DMS53 (cell line): ENCODE measurements around the gene NUFIP2.
"Not testable (repeated sequence)": the region's sequence is repeated elsewhere in the genome, so short reads cannot be mapped to it uniquely, and the experiment has no call there.

ENCODE experiments used
- DNase-seq: peaks from one replicate; lab custom pipeline; 2025; lab: John Stamatoyannopoulos, UW

The NUFIP2 gene

DNA sequence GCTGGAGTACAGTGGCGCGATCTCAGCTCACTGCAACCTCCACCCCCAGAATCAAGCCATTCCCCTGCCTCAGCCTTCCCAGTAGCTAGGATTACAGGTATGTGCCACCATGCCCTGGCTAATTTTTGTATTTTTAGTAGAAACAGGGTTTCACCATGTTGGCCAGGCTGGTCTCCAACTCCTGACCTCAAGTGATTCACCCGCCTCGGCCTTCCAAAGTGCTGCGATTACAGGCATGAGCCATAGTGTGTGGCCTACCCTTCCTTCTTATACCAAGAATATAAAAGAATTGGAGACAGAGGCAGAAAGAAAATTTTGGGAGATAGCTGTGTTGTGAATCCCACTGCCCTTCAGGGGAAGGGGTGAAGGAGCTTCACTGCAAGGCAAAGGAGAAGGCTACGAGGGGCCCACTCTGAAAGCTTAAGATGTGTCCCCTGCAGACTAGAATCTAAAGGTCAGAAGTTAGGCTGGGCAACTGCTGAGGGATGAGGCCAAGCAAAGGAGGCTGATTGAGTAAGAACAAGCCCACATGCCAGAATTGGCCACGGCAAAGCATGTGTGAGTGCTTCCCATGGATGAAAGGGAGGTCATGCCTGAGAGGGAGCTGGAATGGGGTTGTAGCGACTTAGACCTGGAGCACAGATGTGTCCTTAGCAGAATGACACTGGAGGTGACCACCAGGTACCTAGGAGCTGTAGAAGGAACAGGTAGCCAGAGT is 55.7 kb downstream of the NUFIP2 start:
- DNase-seq, result no peak

DNA sequence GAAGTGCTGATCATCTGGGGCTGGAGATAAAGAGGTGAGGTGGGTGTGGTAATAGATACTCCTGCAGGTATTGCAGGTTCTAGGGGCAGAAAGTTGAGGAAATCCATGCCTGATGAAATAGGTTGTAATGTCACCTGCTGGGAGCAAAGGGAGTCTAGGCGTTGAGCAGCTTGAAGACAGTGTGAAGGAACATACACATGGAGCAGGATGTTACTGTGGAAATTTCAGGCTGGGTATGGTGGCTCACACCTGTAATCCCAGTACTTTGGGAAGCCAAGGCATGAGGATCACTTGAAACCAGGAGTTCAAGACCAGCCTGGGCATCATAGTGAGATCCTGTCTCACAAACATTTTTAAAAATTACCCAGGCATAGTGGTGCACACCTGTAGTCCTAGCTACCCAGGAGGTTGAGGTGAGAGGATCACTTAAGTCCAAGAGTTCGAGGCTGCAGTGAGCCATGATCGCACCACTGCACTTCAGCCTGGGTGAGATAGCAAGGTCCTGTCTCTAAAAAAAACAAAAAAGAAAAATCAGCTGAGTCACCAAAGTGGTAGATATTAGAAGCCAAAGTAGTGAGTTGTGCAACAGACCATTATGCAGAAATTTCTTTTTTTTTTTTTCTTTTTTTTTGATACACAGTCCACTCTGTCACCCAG is 56.3 kb downstream of the NUFIP2 start:
- peak; percentile 9 for DNase-seq

DNA sequence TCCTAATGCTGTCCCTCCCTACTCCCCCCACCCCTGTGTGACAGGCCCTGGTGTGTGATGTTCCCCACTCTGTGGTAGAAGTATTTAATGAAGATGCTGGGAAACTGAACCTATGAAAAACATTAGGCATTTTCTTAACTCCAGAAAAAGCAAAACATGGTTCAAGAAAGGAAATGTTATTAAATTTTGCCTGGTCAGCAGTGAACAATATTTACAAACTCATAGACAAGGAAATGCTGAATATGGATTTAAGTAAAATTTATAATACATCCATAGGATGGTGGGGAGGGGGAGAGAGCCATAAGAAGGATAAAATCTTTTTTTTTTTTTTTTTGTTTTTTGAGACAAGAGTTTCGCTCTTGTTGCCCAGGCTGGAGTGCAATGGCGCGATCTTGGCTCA is 58.0 kb downstream of the NUFIP2 start:
- DNase-seq, result no peak

DNA sequence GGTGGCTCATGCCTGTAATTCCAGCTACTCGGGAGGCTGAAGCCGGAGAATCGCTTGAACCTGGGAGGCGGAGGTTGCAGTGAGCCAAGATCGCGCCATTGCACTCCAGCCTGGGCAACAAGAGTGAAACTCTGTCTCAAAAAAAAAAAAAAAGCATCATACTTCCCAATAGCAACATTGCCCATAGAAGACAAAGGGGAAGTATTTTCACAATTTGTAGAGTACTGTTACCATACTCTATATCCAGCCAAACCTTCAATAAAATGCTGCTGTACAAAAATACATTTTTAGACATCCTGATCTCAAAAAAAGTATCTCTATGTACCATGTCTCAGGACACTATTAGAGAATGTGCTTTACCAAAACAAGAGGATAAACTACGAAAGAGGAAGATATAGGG is 59.0 kb downstream of the NUFIP2 start:
- not testable (repeated sequence) for DNase-seq

DNA sequence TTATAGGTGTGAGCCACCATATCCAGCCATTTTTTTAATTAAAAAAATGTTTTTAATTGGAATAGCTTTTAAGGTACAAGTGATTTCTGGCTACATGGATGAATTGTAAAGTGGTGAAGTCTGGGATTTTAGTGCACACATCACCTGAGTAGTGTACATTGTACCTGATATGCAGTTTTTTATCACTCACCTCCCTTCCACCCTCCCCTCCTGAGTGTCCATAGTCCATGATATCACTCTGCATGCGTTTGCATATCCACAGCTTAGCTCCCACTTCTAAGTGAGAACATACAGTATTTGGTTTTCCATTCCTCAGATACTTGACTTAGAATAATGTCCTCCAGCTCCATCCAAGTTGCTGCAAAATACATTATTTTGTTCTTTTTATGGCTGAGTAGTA is 60.6 kb downstream of the NUFIP2 start:
- no peak for DNase-seq

DNA sequence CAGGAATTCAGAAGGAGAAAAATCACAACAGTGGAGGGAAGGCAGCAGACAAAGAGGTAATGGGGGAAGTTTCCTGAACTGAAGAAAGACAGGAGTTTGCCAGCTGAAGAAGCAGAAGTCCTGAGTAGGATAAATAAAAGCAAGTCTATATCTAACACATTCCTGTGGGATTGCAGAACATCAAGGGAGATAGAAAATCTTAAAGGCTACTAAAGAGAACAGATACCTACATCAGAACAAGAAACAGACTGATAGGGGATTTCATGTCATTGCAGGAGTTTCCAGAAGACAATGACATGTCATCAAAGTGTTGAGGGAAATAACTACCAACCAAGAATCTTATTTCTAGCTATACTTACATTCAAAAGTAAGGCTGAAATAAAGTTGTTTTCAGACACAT is 68.6 kb downstream of the NUFIP2 start:
- no peak for DNase-seq

DNA sequence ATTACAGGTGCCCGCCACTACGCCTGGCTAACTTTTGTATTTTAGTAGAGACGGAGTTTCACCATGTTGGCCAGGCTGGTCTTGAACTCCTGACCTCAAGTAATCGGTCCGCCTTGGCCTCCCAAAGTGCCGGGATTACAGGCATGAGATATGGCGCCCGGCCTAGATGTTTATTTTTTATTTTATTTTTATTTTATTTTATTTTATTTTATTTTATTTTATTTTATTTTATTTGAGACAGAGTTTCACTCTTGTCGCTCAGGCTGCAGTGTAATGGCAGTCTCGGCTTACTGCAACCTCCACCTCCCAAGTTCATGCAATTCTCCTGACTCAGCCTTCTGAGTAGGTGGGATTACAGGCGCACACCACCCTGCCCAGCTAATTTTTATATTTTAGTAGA is 72.6 kb downstream of the NUFIP2 start:
- not testable (repeated sequence) for DNase-seq

DNA sequence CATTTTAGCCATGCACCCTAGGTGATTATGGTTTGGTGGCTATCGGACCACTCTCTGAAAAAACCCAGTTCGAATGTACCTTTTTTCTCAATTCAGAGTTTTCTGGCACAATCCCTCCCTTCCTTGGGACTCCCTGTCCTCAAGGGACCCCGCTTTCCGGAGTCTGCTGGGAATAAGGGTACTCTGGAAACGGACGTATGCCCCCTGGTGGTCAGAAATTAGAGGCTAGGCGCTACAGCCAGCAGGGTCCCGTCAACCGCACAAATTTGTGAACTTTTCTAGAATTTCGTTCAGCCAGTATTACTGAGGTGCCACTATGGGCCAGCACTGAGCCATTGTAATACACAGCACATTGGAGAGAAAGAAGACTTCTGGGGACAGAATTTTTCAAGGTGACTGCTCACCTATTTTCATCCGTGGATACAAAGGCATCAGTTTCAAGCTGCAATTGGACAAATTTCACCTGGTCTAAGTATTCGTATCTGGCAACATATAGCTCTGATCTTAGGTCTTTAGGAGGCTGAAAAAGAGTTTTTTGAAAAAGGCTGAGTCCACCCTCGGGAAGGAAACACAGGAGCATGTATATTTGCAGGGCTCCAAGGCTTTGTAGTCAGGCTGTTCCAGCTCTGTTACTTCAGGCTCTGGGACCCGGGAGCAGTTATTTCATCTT is 74.4 kb downstream of the NUFIP2 start:
- peak; percentile 82 for DNase-seq

DNA sequence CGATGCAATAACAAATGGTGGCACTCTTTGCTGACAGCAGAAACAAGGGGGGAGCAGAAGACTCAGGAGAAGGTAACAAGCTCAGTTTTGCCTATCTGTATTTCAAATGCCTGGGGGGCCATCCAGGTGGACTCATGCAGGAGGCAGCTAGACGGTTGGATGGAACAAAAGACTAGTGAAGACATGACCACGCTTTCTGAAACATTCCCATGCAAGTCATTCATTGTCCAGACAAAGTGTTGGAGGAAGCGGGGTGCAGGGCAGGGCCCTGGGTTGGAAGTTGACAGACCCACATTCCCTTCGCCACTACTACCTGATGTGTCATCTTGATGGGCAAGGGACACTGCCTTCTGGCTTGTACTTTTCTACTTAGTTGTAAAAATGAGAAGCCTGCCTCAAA is 77.1 kb downstream of the NUFIP2 start:
- DNase-seq, result no peak

DNA sequence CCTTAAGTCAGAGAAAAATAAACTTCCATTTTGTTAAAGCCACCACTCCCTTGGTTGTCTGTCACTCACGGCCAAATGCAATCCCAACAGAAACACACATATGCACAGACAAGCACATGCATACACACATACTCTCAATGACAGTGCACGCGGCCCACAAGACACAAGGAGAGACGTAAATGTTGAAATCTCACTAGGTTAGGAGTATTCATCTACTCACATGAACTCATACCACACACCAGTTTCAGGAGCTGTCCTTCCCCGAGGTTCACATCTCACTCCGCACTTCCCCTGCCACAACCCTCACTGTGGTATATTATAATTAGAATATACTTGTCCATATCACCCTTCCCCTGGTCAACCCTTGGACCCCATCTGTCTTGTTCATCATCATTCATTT is 77.8 kb downstream of the NUFIP2 start:
- no peak for DNase-seq

DNA sequence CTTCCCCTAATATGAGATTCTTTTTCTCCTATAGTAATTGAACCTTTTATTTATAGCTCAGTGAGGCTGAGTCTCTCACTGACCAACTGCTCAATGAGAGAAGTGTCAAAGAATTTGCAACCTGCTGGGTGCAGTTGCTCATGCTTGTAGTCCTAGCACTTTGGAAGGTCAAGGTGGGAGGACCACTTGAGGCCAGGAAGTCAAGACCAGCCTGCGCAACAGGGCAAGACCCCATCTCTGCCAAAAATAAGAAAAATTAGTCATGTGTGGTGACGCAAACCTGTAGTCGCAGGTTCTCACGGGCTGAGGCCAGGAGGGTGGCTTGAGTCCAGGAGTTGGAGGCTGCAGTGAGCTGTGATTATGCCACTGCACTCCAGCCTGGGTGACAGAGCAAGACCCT is 78.2 kb downstream of the NUFIP2 start:
- no peak for DNase-seq

DNA sequence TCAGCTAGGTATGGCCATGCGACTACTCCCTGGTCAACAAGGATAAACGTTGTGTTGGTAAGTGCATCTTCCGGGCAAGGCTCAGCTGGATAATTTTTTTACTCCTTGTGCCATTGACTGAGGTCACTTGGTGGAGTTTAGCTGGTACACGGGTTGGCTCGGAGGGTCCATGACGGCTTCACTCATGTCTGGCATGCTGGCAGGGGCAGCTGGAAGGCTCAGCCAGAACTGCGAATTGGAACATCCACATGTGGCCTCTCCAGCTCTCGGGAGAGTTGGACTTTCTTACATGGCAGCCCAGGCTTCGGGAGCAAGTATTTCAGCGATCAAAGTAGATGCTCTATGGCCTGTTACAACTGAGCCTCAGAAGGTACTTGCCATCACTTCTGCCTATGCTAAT is 78.8 kb downstream of the NUFIP2 start:
- DNase-seq, result no peak

DNA sequence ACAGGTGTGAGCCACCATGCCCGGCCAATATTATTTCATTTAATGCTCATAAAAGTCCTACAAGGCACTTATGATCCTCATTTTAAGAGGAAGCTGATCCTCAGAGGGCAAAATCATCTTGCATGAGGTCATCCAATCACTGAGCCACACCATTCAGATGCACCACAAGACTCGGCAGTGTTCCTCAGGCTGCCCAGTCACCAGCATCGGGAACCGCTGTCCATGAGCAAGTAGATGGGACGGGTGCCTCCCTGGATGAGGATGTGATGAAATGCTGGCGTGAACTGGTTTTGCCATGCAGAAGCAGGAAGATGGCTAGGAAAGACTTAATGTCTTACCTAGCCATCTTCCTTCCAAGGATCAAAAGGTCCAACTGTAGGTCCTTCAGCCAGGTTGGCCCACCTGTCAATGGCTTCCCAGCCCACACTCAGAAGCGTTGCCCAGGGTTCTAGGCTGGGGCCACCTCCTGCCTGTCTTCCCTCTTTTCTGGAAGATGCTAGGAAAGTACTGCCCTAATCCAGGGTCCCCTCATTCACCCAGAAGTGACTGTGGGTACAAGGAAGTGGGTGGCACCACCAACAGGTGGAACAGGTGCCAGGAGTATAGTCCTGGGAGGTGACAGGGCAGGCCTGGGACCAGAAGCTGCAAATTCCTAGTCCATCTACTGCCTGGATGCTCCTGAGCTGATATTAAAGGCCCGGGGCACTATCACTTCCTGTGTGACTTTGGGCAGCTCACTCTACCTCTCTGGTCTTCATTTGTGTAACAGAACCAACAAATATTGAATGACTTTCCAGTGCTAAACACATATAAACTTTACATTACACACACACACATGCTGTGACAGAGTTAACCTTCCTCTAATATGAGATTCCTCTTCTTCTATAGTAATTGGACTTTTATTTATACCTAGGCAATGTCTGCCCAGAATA is 79.5 kb downstream of the NUFIP2 start:
- DNase-seq, result no peak

DNA sequence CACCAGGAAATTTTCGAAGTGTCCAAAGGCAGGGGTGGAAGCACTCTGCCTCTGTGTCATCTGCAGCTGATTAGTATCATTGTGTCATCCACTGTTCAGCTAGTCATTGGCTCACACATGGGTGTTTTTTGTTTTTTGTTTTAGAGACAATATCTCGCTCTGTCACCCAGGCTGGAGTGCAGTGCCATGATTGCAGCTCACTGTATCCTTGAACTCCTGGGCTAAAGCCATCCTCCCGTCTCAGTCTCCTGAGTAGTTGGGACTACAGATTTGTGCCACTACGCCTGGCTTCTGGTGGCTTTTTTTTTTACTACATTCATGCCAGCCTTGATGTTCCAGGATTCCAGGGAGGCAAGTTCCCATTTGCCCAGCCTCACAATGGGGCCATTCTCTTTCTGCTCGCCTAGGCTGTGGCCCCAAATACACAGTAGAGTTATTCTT is 81.2 kb downstream of the NUFIP2 start:
- DNase-seq, result no peak

DNA sequence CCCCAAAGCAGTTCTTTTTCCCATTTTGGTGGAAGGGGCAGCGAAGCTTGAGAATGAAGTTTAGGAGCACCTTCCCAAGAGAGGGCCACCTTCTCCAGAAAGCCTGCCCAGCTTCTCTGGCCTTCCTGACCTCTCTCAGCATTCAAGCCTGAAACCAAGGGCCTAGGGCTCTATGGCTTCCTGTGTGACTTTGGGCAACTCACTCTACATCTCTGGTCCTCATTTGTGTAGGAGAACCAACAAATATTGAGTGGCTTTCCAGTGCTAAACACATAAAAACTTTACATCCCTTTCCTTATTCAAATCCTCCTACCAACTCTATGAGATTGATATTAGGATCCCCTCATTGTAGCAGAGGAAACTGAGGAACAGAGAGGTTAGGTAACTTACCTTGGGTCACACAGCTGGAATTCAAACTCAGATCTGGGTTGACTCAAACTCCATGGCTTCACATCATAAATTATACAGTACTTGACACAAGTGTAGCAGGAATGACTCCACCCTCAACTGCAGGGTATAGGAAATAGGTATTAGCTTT is 81.8 kb downstream of the NUFIP2 start:
- no peak for DNase-seq

DNA sequence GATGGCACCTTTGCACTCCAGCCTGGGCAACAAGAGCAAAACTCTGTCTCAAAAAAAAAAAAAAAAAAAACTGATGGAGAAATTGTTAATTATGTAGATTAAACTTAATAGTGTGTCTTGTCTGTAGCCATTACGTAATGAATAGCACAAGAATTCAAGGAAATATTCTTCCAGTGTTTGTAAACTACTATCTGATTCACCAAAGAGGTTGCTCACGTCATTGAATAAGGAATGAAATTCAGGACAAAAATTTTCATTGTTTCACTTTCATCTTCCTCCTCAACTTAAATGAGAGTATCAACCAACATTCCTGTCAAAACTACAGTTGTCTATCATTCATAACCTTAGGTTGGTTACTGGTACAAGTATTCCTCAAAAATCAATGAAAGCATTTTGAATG is 83.1 kb downstream of the NUFIP2 start:
- no peak for DNase-seq

DNA sequence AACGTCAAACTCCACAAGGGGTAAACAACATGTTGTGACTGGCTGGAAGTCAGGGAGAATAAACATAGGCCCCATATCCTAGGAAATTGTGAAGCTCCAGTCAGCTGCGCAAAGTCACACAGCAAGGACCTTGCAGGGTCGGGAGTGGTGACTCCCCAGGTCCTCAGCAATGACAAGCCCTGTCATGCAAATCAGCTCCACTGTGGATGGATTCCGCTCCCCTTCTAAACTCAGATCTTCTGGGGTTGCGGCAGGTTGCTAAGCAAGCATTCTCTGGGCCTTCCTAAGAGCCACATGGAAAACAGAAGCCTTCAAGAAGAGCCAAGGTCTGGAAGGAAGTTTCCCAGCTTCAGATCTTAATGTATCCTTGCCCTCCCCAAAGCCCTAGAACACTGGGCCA is 84.9 kb downstream of the NUFIP2 start:
- no peak for DNase-seq

DNA sequence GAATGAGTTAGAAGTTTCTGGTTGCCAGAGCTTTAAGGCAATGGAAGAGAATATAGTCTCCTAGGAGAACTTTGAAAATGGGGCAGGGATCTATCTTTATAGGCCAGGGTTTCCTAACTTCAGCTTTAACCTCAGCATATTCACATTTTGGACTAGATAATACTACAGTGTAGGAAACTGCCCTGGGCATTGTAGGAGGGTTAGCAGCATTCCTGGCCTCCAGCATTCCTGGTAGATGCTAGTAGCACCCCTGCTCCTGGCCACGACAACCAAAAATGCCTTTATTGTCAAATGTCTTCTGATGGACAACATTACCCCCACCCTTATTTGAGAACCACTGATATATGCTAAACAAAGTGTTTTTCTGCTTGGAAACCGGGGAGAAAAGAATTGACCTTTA is 86.0 kb downstream of the NUFIP2 start:
- no peak for DNase-seq
